Lower lobe of right lung (tissue), 2 donors: ENCODE measurements around the gene EPHA4. TPM values are rescaled to one million over a fixed set of nuclear protein-coding genes. Genes with fewer than 3 reads are reported as not detected.

Experiments
- ATAC-seq, 2 donors: fragments of 200-7000 bp; cut with Tn5 transposase; one replicate each; pipeline ENCODE4 v1.9.1; 2020 to 2022; ENCODE audit warnings: mild to moderate bottlenecking in 2 of 2, moderate library complexity in 2 of 2
- DNase-seq: peaks from one replicate; pipeline ENCODE4 v3.0.0-alpha.2; 2020
- H3K27ac ChIP-seq: fragments of 200-600 bp; one replicate; pipeline ENCODE4 v1.8.0; 2022
- H3K27me3 ChIP-seq: fragments of 200-600 bp; one replicate; pipeline ENCODE4 v1.8.0; 2022; ENCODE audit warnings: low read depth
- H3K36me3 ChIP-seq: fragments of 200-600 bp; one replicate; pipeline ENCODE4 v1.8.0; 2022; ENCODE audit warnings: mild to moderate bottlenecking
- H3K4me1 ChIP-seq: fragments of 200-600 bp; one replicate; pipeline ENCODE4 v1.8.0; 2022
- H3K4me3 ChIP-seq: fragments of 200-600 bp; one replicate; pipeline ENCODE4 v1.8.0; 2022; ENCODE audit warnings: mild to moderate bottlenecking
- H3K9me3 ChIP-seq: fragments of 200-600 bp; one replicate; pipeline ENCODE4 v1.8.0; 2022
- CTCF ChIP-seq: fragments of 200-600 bp; IDR thresholded peaks from one replicate; pipeline ENCODE4 v1.8.0; 2022; ENCODE audit warnings: antibody characterized with exemption, mild to moderate bottlenecking
- intact Hi-C: fragments of 100-400 bp; cut with DNase I; formaldehyde crosslinking; loops from one replicate; pipeline ENCODE4 v1.11.0; 2022
- total RNA-seq: library from RNA; stranded (reverse); fragmentation: NEBNext Ultra II Directional; extraction: Animal tissue kit (Norgen Biotek cat#: 25700); gene quantifications from one replicate; pipeline ENCODE4 v1.2.1, GENCODE V29; 2021
- donor health status: DM: no; HTN: yes; CAD: no; lungs with severe emphysema.

The EPHA4 gene
- total RNA-seq, 1 donor from 2014 or later: 13.8 TPM

DNA sequence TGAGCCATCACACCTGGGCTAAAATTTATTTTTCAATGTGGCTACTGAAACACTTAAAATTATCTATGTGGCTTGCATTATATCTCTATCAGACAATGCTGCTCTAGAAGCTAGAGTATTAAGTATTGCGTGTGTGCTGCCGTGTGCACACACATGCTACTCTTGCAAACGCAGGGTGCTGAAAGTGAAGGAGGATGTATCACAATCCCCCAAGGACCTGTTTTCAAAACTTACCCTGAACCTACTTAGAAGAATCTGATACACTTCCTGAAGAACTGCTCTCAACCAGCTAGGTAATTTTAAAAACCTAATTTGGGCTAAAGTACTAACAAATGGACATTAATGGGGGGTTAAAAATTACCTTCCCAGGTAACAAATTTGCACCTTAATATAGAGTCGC, 66.5 kb downstream of the EPHA4 start:
- Histone ChIP-seq H3K36me3 (no peaks in the 10 kb centered on the region), H3K4me3 (no peak overlapping the region), H3K27me3 (no peaks in the 10 kb centered on the region), H3K4me1 (peaks cover 9% of the 10 kb centered on the region), H3K9me3 (no peaks in the 10 kb centered on the region), H3K27ac (no peak overlapping the region)
- TF ChIP-seq CTCF: no peak
- intact Hi-C loops: no loop called here
- no peak for ATAC-seq
- no peak for DNase-seq

- intact Hi-C loops: no loop called here
- no peak for ATAC-seq
- no peak for DNase-seq
Measured at GRCh38 chr2:221504905-221505304, 67.2 kb downstream of the EPHA4 start.

GRCh38 chr2:221503965-221504364, 68.1 kb downstream of the EPHA4 start:
- no peak overlapping the region for H3K4me3 ChIP-seq
- no peak for TF ChIP-seq CTCF
- no peaks in the 10 kb centered on the region for H3K36me3 ChIP-seq
- no peaks in the 10 kb centered on the region for H3K9me3 ChIP-seq
- H3K4me1 ChIP-seq: peaks cover 9% of the 10 kb centered on the region
- no peak for ATAC-seq
- intact Hi-C loops: no loop called here
- DNase-seq: no peak
- no peaks in the 10 kb centered on the region for H3K27me3 ChIP-seq
- no peak overlapping the region for H3K27ac ChIP-seq

More at GRCh38 chr2:221504905-221505304, 67.2 kb downstream of the EPHA4 start:
- Histone ChIP-seq H3K27me3 (no peaks in the 10 kb centered on the region), H3K4me3 (no peak overlapping the region), H3K27ac (no peak overlapping the region), H3K36me3 (no peaks in the 10 kb centered on the region), H3K4me1 (peaks cover 9% of the 10 kb centered on the region), H3K9me3 (no peaks in the 10 kb centered on the region)
- no peak for TF ChIP-seq CTCF

- ATAC-seq (no peak), DNase-seq (no peak)
- Histone ChIP-seq H3K9me3 (no peaks in the 10 kb centered on the region), H3K4me3 (no peak overlapping the region), H3K27me3 (no peaks in the 10 kb centered on the region), H3K36me3 (no peaks in the 10 kb centered on the region), H3K4me1 (peaks cover 9% of the 10 kb centered on the region), H3K27ac (no peak overlapping the region)
- TF ChIP-seq CTCF: no peak
- intact Hi-C loops: no loop called here
Measured at GRCh38 chr2:221502270-221503010, 69.7 kb downstream of the EPHA4 start.

DNA sequence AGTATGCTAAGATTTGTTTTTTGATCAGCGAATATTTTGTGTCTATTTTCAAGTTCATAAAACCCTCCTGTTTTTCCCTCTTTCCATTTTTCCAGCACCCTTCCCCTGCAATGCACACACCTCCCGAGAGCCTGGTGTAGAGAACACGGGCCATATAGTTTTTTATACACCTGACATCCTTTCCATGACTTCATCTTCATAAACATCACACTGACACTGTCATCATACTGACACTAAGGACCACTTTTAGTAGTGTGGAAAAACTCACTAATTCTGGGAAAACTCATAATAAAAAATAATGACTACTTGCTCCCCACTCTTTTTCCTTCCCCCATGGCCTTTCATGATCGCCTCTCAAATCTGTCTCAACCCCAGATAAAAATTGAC, 70.2 kb downstream of the EPHA4 start:
- Histone ChIP-seq H3K36me3 (no peaks in the 10 kb centered on the region), H3K27ac (peak overlapping the region; percentile 47), H3K27me3 (no peaks in the 10 kb centered on the region), H3K4me3 (peak overlapping the region; percentile 29), H3K4me1 (peaks cover 9% of the 10 kb centered on the region), H3K9me3 (no peaks in the 10 kb centered on the region)
- TF ChIP-seq CTCF: no peak
- no peak for DNase-seq
- ATAC-seq: no peak
- intact Hi-C loops: no loop called here
